Transverse colon (tissue), 4 donors: ENCODE data around the gene CENPB. TPM values are rescaled to one million over a fixed set of nuclear protein-coding genes. Genes with fewer than 3 reads are reported as not detected.
A peak's percentile ranks its signal among the peaks of the same experiment; 100 is the strongest.

ENCODE experiments used
- DNase-seq: peaks from one replicate; pipeline ENCODE4 v3.0.0-alpha.2; 2019
- H3K27ac ChIP-seq, 4 donors: fragments of 200-600 bp; sonication (generic); 2 replicates each; pipeline ENCODE4 v1.5.1; 2016 to 2018; ENCODE audit warnings: inconsistent platforms in 4 of 4
- H3K27me3 ChIP-seq: fragments of 200-600 bp; sonication (generic); 2 replicates; pipeline ENCODE4 v1.5.1; 2017; ENCODE audit warnings: inconsistent platforms
- H3K36me3 ChIP-seq, 4 donors: fragments of 200-600 bp; sonication (generic); 2 replicates each; pipeline ENCODE4 v1.5.1; 2017 to 2019; ENCODE audit warnings: inconsistent platforms in 4 of 4
- H3K4me1 ChIP-seq, 4 donors: fragments of 200-600 bp; sonication (generic); 2 replicates each; pipeline ENCODE4 v1.5.1; 2017 to 2020; ENCODE audit warnings: inconsistent platforms in 4 of 4
- H3K4me3 ChIP-seq, 4 donors: fragments of 200-600 bp; sonication (generic); 1 replicate in 1 of 4; 2 replicates in 3 of 4; pipeline versions ENCODE4 v1.5.1 to v1.6.1; 2017 to 2019; ENCODE audit warnings: inconsistent platforms in 4 of 4
- H3K9me3 ChIP-seq, 2 donors: fragments of 200-600 bp; sonication (generic); 2 replicates each; pipeline ENCODE4 v1.5.1; 2017 to 2019; ENCODE audit warnings: inconsistent platforms in 2 of 2
- CTCF ChIP-seq, 5 experiments: fragments of 200-600 bp in 3 of 5; fragments of 450-650 bp in 2 of 5; sonication (generic) in 3 of 5; IDR thresholded peaks; 1 replicate in 2 of 5; 2 replicates in 3 of 5; pipeline ENCODE4 v1.5.1; 2016 to 2017; ENCODE audit warnings: antibody characterized with exemption in 5 of 5, inconsistent platforms in 3 of 5, mild to moderate bottlenecking in 2 of 5, moderate library complexity in 1 of 5
- EP300 ChIP-seq: sonication (generic); formaldehyde crosslinking; IDR thresholded peaks from one replicate; pipeline ENCODE4 v1.6.1; 2017; ENCODE audit warnings: antibody characterized with exemption, low read depth
- POLR2A ChIP-seq: fragments of 450-650 bp; IDR thresholded peaks from one replicate; pipeline ENCODE4 v1.6.1; 2016; ENCODE audit warnings: antibody characterized with exemption, mild to moderate bottlenecking, moderate library complexity
- POLR2AphosphoS5 ChIP-seq, 3 donors: sonication (generic); formaldehyde crosslinking; IDR thresholded peaks; one replicate each; pipeline ENCODE4 v1.6.1; 2016; ENCODE audit warnings: antibody characterized with exemption in 3 of 3
- WGBS, 2 donors: methylation state at CpG; one replicate each; pipeline ENCODE4 v1.1.5; 2018; ENCODE audit warnings: low coverage in 1 of 2; 5-methylcytosine and 5-hydroxymethylcytosine counted together
- in situ Hi-C, 4 donors: fragments of 200-750 bp; cut with MboI; loops; one replicate each; pipeline versions ENCODE4 v1.15.0 to v1.15.1; 2017; ENCODE audit warnings: low sequenced_read_pairs in 3 of 4, low pct_ligation_motif_present in 1 of 4, low pct_unique_long_range_greater_than_20kb in 1 of 4
- intact Hi-C: fragments of 100-400 bp; cut with DNase I; formaldehyde crosslinking; loops from one replicate; pipeline ENCODE4 v1.15.1; 2023; ENCODE audit warnings: low total_unique reads
- total RNA-seq, 4 donors: library from RNA; depleted of rRNA; stranded (reverse); fragments of >200 nt; gene quantifications; one replicate each; pipeline ENCODE4 v1.1.0, GENCODE V29; 2016

Gene CENPB
- total RNA-seq, 4 donors from 2014 or later, result 66.6 to 83.1 (median 72.8) TPM

- peak; percentile 82 for DNase-seq
- intact Hi-C loops (loop anchor here (2.0 kb wide), 1 partner anchor 32 kb away; the partner anchor contains the start of gene CENPB), in situ Hi-C loops (no loop called here)
- H3K36me3 ChIP-seq, result peaks cover 0 to 7% (median 0%) of the 10 kb centered on the region in 4 donors
- TF ChIP-seq CTCF (IDR thresholded peaks at IDR 0.05), result peak; percentile 63 to 85 (median 71)
- no peak for TF ChIP-seq EP300
- WGBS, 2 donors, result 70 to 100% methylated on average over 2 to 8 of the region's 8 CpGs
- H3K9me3 ChIP-seq, result no peaks in the 10 kb centered on the region
- H3K27me3 ChIP-seq, result no peaks in the 10 kb centered on the region
- peak overlapping the region; percentile 95 to 97 (median 96) for H3K27ac ChIP-seq
- no peak overlapping the region for H3K4me3 ChIP-seq
- peaks cover 17 to 32% (median 28%) of the 10 kb centered on the region in 4 donors for H3K4me1 ChIP-seq
These were observed 31.9 kb upstream of the CENPB start for GRCh38 chr20:3818155-3819151.

- Histone ChIP-seq H3K36me3 (no peaks in the 10 kb centered on the region), H3K4me3 (no peak overlapping the region), H3K9me3 (no peaks in the 10 kb centered on the region), H3K27ac (no peak overlapping the region), H3K27me3 (no peaks in the 10 kb centered on the region), H3K4me1 (peaks cover 20 to 47% (median 41%) of the 10 kb centered on the region in 4 donors)
- TF ChIP-seq POLR2AphosphoS5 (IDR thresholded peaks at IDR 0.05) (no peak), EP300 (no peak), CTCF (IDR thresholded peaks at IDR 0.05) (no peak), POLR2A (no peak)
- in situ Hi-C loops (no loop called here), intact Hi-C loops (no loop called here)
- no peak for DNase-seq
- 63 to 93% methylated on average over 5 to 9 of the region's 9 CpGs for WGBS, 2 donors
These were observed 29.3 kb upstream of the CENPB start for GRCh38 chr20:3815703-3816315.

- in situ Hi-C loops, result no loop called here
These were observed 28.5 kb upstream of the CENPB start for GRCh38 chr20:3814928-3815495.

GRCh38 chr20:3813848-3814581, 27.5 kb upstream of the CENPB start:
- Histone ChIP-seq H3K9me3 (no peaks in the 10 kb centered on the region), H3K36me3 (no peaks in the 10 kb centered on the region), H3K27ac (peak overlapping the region; percentile 86 to 97 (median 92)), H3K27me3 (no peaks in the 10 kb centered on the region), H3K4me3 (no peak overlapping the region), H3K4me1 (peaks cover 18 to 52% (median 47%) of the 10 kb centered on the region in 4 donors)
- no peak for DNase-seq
- 60 to 69% methylated on average over 2 to 12 of the region's 12 CpGs for WGBS, 2 donors
- intact Hi-C loops, result no loop called here
- in situ Hi-C loops, result no loop called here
- no peak for TF ChIP-seq EP300
- no peak for TF ChIP-seq POLR2A
- TF ChIP-seq CTCF (IDR thresholded peaks at IDR 0.05), result no peak
- TF ChIP-seq POLR2AphosphoS5 (IDR thresholded peaks at IDR 0.05), result no peak

More at GRCh38 chr20:3814928-3815495, 28.5 kb upstream of the CENPB start:
- Histone ChIP-seq H3K27ac (no peak overlapping the region), H3K36me3 (no peaks in the 10 kb centered on the region), H3K4me1 (peaks cover 24 to 53% (median 48%) of the 10 kb centered on the region in 4 donors), H3K27me3 (no peaks in the 10 kb centered on the region), H3K9me3 (no peaks in the 10 kb centered on the region), H3K4me3 (no peak overlapping the region)
- no peak for DNase-seq
- intact Hi-C loops, result no loop called here
- WGBS, 2 donors, result 64 to 81% methylated on average over 3 to 7 of the region's 7 CpGs
- TF ChIP-seq POLR2A, result no peak
